ENCODE results near the gene OR2L8.

OR2L8 gene

GRCh38 chr1:247998811-247999210 lies 50.2 kb downstream of the OR2L8 start:
- DNase-seq, result no peak
